Kidney (tissue), 14 donors: ENCODE data around the gene TMEM222. TPM values are rescaled to one million over a fixed set of nuclear protein-coding genes. Genes with fewer than 3 reads are reported as not detected.

ENCODE experiments used
- DNase-seq, 5 donors: peaks; one replicate each; pipeline ENCODE4 v3.0.0-alpha.2; 2013 to 2020
- FAIRE-seq: peaks from 2 replicates; lab custom pipeline; 2012; peaks lifted over from hg19 to GRCh38; lab: Jason Lieb, UNC
- H3K27ac ChIP-seq, 2 donors: one replicate each; pipeline ENCODE4 v1.7.0; 2013; ENCODE audit warnings: low read depth in 2 of 2, low read length in 2 of 2, inconsistent platforms in 1 of 2
- H3K27me3 ChIP-seq: one replicate; pipeline ENCODE4 v1.7.1; 2013; ENCODE audit warnings: low read length, inconsistent platforms; ENCODE audit not compliant: control insufficient read depth, insufficient read depth
- H3K36me3 ChIP-seq, 3 donors: one replicate each; pipeline versions ENCODE4 v1.7.0 to v1.7.1; 2013; ENCODE audit warnings: low read length in 3 of 3, control low read depth in 1 of 3, inconsistent platforms in 1 of 3; ENCODE audit not compliant: insufficient read depth in 3 of 3, control insufficient read depth in 2 of 3
- H3K4me1 ChIP-seq, 3 donors: one replicate each; pipeline versions ENCODE4 v1.7.0 to v1.7.1; 2013; ENCODE audit warnings: low read length in 3 of 3, inconsistent platforms in 1 of 3, low read depth in 1 of 3; ENCODE audit not compliant: control insufficient read depth in 2 of 3, insufficient read depth in 2 of 3
- H3K4me3 ChIP-seq, 3 donors: one replicate each; pipeline versions ENCODE4 v1.7.0 to v1.8.1; 2013; ENCODE audit warnings: low read length in 3 of 3, control low read depth in 1 of 3, inconsistent platforms in 1 of 3
- H3K9ac ChIP-seq, 3 donors: one replicate each; pipeline versions ENCODE4 v1.7.0 to v1.7.1; 2013; ENCODE audit warnings: low read length in 3 of 3, control low read depth in 1 of 3, inconsistent platforms in 1 of 3
- H3K9me3 ChIP-seq, 3 donors: one replicate each; pipeline versions ENCODE4 v1.7.0 to v1.7.1; 2013; ENCODE audit warnings: low read length in 3 of 3, control low read depth in 1 of 3, inconsistent platforms in 1 of 3; ENCODE audit not compliant: control insufficient read depth in 2 of 3, insufficient read depth in 1 of 3
- intact Hi-C: fragments of 100-400 bp; cut with DNase I; formaldehyde crosslinking; loops from one replicate; pipeline ENCODE4 v1.11.1; 2022
- polyA plus RNA-seq: library from polyadenylated mRNA; stranded (reverse); fragments of 350-450 nt; fragmentation: Illumina TruSeq; extraction: RNeasy Lipid Tissue Mini Kit (QIAGEN cat#74804); gene quantifications from one replicate; pipeline ENCODE4 v1.2.3, GENCODE V29; 2014; ENCODE audit warnings: low read depth, low replicate concordance; ENCODE audit not compliant: insufficient read depth
- total RNA-seq: library from RNA; stranded (reverse); fragmentation: NEBNext Ultra II Directional; extraction: Animal tissue kit (Norgen Biotek cat#: 25700); gene quantifications from one replicate; pipeline ENCODE4 v1.2.1, GENCODE V29; 2021
- TF ChIP-seq, protein P1 (sequence below): IDR thresholded peaks from 3 replicates; pipeline ENCODE4 v1.5.1; 2012; ENCODE audit warnings: mild to moderate bottlenecking, moderate library complexity, borderline replicate concordance; ENCODE audit not compliant: insufficient read depth; ENCODE audit errors: extremely low read depth
- donor health status: control.
- donor health status: control.
- donor health status: control.
- donor health status: control.
- donor health status: control.
- donor health status: DM: yes; HTN: yes; CAD: no.
- donor health status: Normal renal cell carcinoma (clear cell type).

TMEM222 gene
- total and polyA plus RNA-seq, 2 donors from 2014 or later, result 42.9 to 58.2 TPM

DNA sequence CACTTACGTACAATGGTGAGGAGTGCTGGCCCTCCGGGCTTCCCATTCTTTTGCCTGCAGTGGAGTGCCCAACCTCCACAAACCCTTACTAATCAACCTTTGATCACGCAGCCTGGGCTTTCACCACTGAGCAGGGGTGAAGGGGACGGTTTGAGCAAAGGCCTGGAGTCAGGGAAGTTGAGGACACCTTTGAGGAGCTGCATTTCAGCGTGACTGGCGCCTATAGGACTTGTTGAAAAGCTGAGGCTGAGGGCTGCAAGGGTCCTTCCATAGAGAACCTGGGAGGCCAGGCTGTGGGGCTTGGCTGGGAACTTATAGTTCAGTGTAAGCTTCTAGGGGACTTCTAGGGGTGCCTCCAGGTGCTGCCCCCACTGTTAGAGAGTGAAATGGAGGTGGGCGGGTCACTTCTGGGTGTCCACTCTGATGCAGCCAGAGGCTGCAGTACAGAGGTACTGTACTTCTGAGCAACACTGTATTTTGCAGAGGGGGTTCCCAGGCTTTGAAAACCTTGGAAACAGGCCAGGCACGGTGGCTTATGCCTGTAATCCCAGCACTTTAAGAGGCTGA lies 29.7 kb downstream of the TMEM222 start:
- H3K9me3 ChIP-seq, result no peaks in the 10 kb centered on the region
- H3K27ac ChIP-seq, result no peak overlapping the region
- intact Hi-C loops, result no loop called here
- peak overlapping the region in 1 of 3 donors; percentile 37 for H3K4me3 ChIP-seq
- TF ChIP-seq, protein P1, sequence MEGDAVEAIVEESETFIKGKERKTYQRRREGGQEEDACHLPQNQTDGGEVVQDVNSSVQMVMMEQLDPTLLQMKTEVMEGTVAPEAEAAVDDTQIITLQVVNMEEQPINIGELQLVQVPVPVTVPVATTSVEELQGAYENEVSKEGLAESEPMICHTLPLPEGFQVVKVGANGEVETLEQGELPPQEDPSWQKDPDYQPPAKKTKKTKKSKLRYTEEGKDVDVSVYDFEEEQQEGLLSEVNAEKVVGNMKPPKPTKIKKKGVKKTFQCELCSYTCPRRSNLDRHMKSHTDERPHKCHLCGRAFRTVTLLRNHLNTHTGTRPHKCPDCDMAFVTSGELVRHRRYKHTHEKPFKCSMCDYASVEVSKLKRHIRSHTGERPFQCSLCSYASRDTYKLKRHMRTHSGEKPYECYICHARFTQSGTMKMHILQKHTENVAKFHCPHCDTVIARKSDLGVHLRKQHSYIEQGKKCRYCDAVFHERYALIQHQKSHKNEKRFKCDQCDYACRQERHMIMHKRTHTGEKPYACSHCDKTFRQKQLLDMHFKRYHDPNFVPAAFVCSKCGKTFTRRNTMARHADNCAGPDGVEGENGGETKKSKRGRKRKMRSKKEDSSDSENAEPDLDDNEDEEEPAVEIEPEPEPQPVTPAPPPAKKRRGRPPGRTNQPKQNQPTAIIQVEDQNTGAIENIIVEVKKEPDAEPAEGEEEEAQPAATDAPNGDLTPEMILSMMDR, result no peak
- no peaks in the 10 kb centered on the region for H3K27me3 ChIP-seq
- H3K36me3 ChIP-seq, result peaks cover 0 to 6% (median 0%) of the 10 kb centered on the region in 3 donors
- H3K9ac ChIP-seq, result no peak overlapping the region
- DNase-seq, result no peak
- no peak for FAIRE-seq
- peaks cover 0 to 17% (median 5%) of the 10 kb centered on the region in 3 donors for H3K4me1 ChIP-seq

DNA sequence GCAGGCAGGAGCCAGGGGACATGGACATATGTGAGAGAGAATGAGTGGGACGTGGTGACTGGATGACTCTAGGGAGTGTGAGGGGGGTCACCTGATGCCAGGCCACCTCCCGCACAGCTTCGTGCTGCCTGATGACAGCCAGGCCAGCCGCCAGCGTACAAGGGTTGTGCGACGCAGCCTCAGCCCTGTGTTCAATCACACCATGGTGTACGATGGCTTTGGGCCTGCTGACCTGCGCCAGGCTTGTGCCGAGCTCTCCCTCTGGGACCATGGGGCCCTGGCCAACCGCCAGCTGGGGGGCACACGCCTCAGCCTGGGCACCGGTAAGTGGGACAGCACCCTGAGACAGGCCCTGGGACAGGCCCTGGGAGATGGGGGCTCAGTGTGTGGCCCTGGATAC lies 31.2 kb downstream of the TMEM222 start:
- H3K27ac ChIP-seq, result no peak overlapping the region
- TF ChIP-seq, protein P1, result no peak
- no peaks in the 10 kb centered on the region for H3K27me3 ChIP-seq
- intact Hi-C loops, result no loop called here
- H3K4me1 ChIP-seq, result peaks cover 0 to 19% (median 5%) of the 10 kb centered on the region in 3 donors
- no peak for FAIRE-seq
- no peaks in the 10 kb centered on the region for H3K9me3 ChIP-seq
- H3K4me3 ChIP-seq, result no peak overlapping the region
- H3K36me3 ChIP-seq, result peaks cover 0 to 6% (median 0%) of the 10 kb centered on the region in 3 donors
- DNase-seq, result no peak
- no peak overlapping the region for H3K9ac ChIP-seq

DNA sequence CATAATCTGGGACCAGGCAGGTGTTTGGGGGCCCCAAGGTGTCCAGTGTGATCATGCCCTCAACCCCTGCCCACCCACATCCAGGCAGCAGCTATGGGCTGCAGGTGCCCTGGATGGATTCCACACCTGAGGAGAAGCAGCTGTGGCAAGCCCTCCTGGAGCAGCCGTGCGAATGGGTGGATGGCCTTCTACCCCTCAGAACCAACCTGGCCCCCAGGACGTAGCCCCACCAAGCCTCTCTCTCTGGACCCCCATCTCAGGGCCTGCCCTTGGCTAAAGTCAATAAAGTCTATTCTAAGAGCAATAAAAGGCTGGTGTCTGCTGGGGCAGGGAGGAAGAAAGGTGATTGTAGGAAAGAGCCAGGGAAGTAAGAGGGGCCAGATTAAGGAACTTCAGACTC lies 31.7 kb downstream of the TMEM222 start:
- H3K27ac ChIP-seq, result no peak overlapping the region
- no peak overlapping the region for H3K4me3 ChIP-seq
- no peak for DNase-seq
- no peak overlapping the region for H3K9ac ChIP-seq
- no peaks in the 10 kb centered on the region for H3K9me3 ChIP-seq
- H3K36me3 ChIP-seq, result peaks cover 0 to 6% (median 0%) of the 10 kb centered on the region in 3 donors
- H3K27me3 ChIP-seq, result no peaks in the 10 kb centered on the region
- intact Hi-C loops, result no loop called here
- no peak for FAIRE-seq
- TF ChIP-seq, protein P1, result no peak
- H3K4me1 ChIP-seq, result peaks cover 0 to 19% (median 5%) of the 10 kb centered on the region in 3 donors
